VCaP (cell line): ENCODE results near the gene HDAC7.

ENCODE experiments used
- H3K27ac ChIP-seq: fragments of 450-650 bp; 2 replicates; pipeline ENCODE4 v1.5.1; 2017
- TF ChIP-seq, protein P1 (sequence below): fragments of 450-650 bp; conservative IDR thresholded peaks from 2 replicates; pipeline ENCODE4 v1.5.1; 2017; ENCODE audit warnings: mild to moderate bottlenecking, moderate library complexity

HDAC7 gene

DNA sequence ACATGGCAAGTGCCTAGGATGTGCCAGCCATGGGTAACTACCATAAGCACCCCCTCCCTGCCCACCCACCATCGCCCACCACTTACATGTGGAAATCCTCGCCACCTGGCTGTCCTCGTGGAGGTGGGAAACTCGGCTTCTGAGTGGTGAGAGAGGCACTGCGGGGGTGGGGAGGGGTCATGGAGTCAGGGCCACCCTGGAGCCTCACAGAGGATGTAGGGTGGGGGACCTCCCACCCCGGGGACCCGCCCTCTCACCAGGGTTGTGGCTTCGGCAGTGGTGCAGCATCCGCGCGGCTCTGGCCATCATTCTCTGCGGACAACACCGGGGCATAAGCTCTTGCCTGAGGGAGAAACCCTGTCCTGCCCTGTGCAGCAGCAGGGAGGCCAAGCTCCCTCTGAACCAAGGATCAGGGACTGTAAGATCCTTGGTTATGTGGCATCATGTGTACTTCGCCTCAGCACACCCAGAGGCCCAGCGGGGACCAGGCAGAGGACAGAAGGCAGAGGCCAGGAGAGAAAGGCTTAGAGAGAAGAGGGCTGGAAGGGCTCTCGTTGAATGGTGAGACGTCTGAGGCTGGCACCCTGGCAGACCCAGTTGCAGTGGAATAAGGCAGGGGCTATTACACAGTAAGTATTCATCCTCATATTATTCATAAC lies 81.6 kb downstream of the HDAC7 start:
- no peak overlapping the region for H3K27ac ChIP-seq
- TF ChIP-seq, protein P1, sequence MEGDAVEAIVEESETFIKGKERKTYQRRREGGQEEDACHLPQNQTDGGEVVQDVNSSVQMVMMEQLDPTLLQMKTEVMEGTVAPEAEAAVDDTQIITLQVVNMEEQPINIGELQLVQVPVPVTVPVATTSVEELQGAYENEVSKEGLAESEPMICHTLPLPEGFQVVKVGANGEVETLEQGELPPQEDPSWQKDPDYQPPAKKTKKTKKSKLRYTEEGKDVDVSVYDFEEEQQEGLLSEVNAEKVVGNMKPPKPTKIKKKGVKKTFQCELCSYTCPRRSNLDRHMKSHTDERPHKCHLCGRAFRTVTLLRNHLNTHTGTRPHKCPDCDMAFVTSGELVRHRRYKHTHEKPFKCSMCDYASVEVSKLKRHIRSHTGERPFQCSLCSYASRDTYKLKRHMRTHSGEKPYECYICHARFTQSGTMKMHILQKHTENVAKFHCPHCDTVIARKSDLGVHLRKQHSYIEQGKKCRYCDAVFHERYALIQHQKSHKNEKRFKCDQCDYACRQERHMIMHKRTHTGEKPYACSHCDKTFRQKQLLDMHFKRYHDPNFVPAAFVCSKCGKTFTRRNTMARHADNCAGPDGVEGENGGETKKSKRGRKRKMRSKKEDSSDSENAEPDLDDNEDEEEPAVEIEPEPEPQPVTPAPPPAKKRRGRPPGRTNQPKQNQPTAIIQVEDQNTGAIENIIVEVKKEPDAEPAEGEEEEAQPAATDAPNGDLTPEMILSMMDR = no peak

DNA sequence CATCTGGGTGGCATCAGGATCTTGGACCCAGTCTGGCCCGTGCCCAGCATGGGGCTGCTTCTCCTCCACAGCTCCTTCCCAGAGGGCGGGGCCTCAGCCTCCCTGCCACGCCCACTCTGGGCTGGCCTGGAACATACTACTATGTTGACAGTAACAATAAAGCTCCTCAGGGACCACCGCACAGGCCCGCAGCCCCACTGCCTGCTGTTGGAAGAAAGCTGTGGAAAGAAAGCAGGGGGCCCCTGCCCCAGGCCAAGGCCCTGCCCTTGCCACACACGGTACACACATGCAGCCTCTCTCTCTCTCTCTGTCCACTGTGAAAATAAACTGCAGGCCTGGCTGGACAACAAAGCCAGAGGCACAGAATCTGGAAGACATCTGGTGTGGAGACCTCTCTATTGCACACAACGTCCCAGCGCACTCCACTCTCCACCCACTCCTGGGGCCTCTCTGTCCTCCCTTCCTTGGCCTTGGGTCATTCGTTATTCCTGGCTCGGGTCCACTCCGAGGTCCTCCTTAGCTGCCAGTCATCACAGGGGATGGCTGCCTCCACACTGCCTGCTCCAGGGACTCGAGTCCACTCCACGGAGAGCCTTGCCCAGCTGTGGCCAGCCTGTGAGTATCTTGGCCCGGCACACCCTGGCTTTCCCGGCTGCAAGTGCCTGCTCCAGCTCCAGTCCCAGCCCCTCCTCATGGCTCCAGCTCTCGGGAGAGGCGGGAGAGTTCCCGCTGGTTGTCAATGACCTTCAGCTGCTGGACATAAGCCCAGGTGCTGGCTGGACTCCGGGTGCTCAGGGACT lies 82.6 kb downstream of the HDAC7 start:
- TF ChIP-seq, protein P1 = no peak
- no peak overlapping the region for H3K27ac ChIP-seq

DNA sequence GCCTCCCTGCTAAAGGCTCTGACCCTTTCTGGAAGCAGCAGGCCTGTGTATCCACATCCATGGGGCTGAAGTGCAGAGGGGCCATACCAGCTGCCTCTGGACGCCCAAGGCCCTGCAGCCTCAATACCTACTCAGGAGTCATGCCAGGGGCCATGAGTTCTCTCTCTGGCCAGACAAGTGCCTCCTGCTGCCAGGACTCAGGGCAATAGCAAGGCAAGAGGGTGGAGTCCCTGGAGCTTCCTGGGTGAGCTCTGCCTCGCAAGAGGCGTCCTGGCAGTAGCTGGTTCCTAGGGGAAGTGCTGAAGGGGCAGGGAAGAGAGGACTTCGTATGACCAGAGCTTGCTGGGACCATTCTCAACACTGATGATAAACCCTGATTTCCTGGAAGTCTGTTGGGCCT lies 83.5 kb downstream of the HDAC7 start:
- no peak overlapping the region for H3K27ac ChIP-seq
- TF ChIP-seq, protein P1 = no peak

DNA sequence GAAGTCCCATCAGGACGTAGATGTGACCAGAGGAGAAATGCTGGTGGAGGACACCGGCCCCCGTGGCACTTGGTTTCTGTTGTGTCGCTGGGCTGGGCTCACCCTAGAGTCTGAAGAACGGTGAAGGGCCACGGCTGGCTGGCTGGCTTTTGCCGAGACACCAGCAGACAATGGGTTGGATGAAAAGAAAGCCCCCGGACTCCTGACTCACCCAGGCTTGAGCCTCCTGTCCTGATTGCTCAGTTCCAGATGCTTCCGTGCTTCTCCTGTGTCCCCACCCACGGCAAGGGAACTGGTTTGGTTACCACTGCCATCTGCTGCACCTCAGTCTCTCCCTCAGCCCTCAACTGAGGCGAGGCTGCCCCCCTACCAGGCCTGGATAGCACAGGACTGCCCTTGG lies 84.1 kb downstream of the HDAC7 start:
- H3K27ac ChIP-seq = no peak overlapping the region
- TF ChIP-seq, protein P1 = no peak

DNA sequence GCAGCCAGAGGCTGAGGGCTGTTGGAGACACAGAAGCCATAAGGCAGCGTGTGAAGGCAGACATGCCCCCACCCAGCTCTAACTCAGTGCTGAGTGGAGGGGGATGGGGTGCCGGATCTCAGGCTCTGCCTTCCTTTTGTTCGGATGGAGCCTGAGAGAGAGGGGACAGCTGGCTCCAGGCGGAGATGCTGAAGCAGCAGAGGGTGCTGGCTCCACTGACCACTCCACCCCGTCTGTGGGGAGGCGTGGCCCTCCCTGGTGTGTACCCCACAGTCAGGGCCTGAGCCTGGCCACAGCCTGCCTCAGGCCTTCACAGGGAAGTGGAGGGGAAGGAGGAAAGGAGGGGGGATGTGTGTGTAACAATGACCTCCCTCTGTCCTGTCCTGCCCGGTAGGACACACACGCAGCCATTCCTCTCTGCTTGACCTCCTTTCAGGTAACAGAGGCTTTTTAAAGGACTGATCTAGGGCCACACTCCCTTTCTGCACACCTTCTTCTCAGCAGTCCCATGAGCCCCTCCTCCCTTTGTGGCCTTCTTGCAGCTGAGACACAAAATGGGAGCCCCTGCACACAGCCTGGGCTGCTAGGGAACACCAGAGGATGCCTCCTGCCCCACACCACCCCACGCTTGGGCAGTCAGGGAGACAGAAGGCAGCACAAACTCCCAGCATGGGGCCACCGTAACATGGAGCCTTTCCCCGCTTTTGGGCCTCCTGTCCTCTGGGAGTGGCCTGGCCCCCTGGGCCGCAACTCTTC lies 84.8 kb downstream of the HDAC7 start:
- H3K27ac ChIP-seq = no peak overlapping the region

DNA sequence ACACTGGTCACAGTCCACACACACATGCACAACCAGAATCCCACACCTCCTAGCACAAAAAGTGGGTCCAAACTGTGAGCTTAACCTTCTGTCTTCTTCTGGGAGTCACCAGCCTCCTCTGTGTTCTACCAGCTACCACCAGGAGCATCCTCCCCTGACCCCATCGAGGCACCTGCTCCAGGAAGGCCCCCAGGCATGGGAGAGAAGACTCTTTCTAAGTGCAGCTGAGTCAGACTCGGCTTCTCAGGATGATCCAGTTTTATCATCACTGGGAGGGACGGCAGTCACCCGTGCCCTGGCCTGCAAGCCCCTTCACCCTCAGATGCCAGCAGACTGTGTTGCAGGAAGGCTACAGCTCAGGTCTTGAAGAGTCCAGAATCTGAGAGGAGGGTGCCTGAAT lies 86.6 kb downstream of the HDAC7 start:
- TF ChIP-seq, protein P1 = no peak

More for the DNA sequence above, 84.8 kb downstream of the HDAC7 start:
- TF ChIP-seq, protein P1 = no peak

More for the DNA sequence above, 86.6 kb downstream of the HDAC7 start:
- H3K27ac ChIP-seq = no peak overlapping the region
